ENCODE data around the gene FLII. TPM values are rescaled to one million over a fixed set of nuclear protein-coding genes. Genes with fewer than 3 reads are reported as not detected.

Gene FLII
- polyA plus RNA-seq, 1 of the 3 experiments (the other 2 are of a cell fraction): 244 TPM

DNA sequence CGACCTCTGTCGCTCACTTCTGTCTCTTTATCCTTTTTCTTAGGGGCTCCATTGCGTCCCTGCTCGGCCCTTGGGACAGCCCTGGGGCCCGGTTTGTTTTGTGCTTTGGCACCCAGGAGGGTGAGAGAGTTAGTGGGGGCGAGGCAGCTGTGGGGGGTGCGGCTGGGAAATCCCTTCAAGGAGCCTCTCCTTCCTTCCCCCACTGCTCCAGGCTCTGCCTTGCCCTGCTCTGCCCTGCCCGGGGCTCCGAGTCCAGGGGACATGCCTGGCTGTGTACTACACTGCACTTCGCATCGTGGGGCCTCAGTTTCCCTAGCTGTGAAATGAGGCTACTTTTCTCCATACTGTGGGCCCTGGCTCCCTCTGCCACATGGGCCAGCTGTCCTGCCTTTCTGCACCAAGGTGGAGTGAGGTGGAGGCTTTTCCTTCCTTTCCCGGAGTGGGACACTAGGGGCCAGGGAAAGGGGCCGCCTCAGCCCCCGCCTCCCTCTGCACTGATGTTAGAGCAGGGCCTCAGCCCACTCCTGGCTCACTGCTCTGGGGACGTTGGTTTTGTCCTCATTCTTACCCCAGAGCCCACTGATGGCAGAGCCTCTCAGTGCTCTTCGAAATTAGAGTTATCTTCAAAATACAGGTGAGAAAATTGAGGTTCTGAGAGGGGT, 32.1 kb downstream of the FLII start:
- no peaks in the 10 kb centered on the region for H3K27me3 ChIP-seq (ENCODE audit: insufficient read depth)

DNA sequence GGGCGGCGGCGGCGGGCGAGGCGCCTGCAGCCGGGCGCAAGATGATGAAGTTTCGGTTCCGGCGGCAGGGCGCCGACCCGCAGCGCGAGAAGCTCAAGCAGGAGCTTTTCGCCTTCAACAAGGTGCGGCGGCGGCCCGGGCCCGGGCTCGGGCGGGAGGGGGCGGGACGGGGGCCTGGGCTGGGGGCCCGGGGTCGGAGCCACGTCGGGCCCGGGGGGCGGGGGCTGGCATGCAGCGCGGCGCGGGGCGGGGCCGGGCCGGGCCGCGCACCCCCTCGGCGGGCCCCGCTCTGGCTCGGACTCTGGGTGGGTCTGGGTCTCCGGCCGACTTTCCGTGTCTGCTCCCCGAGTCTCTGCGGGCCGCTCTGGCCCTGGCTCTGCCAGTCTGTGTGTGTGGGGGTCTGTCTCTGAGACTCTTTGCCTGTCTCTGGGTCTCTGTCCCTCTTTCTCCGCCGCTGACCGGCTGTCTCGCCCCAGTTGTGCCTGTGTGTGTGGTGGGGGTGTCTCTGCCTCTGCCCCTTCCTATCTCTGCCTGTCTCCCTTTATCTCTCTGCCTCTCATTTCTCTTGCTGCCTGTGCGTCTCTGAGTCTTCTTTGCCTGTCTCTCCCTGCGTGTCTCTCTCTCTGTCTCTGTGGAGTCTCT, 32.8 kb downstream of the FLII start:
- Histone ChIP-seq H3K9me3 (no peaks in the 10 kb centered on the region), H3K9ac (peak overlapping the region; percentile 82), H3K9me2 (no peaks in the 10 kb centered on the region), H3K27ac (ENCODE audit: low read depth in 2 of 2, low read length in 1 of 2) (peak overlapping the region in 1 of 2 experiments; percentile 47; a peak in 1 of 4 replicates), H4K20me1 (ENCODE audit: insufficient read depth) (0 out of 2 replicates have a peak, but pooled peaks cover 17% of the 10 kb centered on the region), H3K27me3 (ENCODE audit: insufficient read depth) (no peaks in the 10 kb centered on the region), H3K36me3 (replicated peaks in 1 of 2; ENCODE audit: control insufficient read depth in 1 of 2, insufficient read depth in 2 of 2, low read length in 1 of 2) (no peaks in the 10 kb centered on the region), H2AFZ (ENCODE audit: low read depth) (no peak overlapping the region), H3K79me2 (ENCODE audit: insufficient read depth) (peaks cover 44% of the 10 kb centered on the region), H3K4me2 (peak overlapping the region; percentile 99), H3K4me3 (ENCODE audit: low read depth in 2 of 2, low read length in 1 of 2) (peak overlapping the region; percentile 90 to 98), H3F3A (replicated peaks; ENCODE audit: insufficient read depth) (no peaks in the 10 kb centered on the region), H3K4me1 (ENCODE audit: control insufficient read depth in 1 of 2, insufficient read depth in 2 of 2, low read depth in 1 of 2, low read length in 1 of 2) (peaks cover 5 to 25% of the 10 kb centered on the region in 2 experiments; a peak in 2 of 4 replicates)
- ChIA-PET POLR2A (no interaction called here), CTCF (interaction anchor here (0.7 to 3.3 kb wide), 3 partner anchors 9 to 22 kb away, joined by 3 to 13 read pairs (median 4); no protein-coding TSS in a partner anchor)
- TF ChIP-seq, protein P1, sequence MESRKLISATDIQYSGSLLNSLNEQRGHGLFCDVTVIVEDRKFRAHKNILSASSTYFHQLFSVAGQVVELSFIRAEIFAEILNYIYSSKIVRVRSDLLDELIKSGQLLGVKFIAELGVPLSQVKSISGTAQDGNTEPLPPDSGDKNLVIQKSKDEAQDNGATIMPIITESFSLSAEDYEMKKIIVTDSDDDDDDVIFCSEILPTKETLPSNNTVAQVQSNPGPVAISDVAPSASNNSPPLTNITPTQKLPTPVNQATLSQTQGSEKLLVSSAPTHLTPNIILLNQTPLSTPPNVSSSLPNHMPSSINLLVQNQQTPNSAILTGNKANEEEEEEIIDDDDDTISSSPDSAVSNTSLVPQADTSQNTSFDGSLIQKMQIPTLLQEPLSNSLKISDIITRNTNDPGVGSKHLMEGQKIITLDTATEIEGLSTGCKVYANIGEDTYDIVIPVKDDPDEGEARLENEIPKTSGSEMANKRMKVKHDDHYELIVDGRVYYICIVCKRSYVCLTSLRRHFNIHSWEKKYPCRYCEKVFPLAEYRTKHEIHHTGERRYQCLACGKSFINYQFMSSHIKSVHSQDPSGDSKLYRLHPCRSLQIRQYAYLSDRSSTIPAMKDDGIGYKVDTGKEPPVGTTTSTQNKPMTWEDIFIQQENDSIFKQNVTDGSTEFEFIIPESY (IDR thresholded peaks at IDR 0.05; ENCODE audit: borderline replicate concordance, low read depth): no peak
- TF ChIP-seq EZH2phosphoT487 (IDR thresholded peaks at IDR 0.05; ENCODE audit: borderline replicate concordance, low read depth) (no peak), SIN3A (IDR thresholded peaks at IDR 0.05; ENCODE audit: borderline replicate concordance, low read depth, low read length) (peak; percentile 25; the same call in 1 of the 2 replicates)
- DNase-seq: peak; percentile 87
- WGBS (ENCODE audit: low lambda C conversion rate): under 1% methylated on average over 10 of the region's 57 CpGs

More for the DNA sequence above, 32.1 kb downstream of the FLII start:
- ChIA-PET POLR2A (no interaction called here), CTCF (interaction anchor here (0.8 to 3.3 kb wide), 3 partner anchors 9 to 38 kb away, joined by 3 to 13 read pairs (median 4); no protein-coding TSS in a partner anchor)
- H2AFZ ChIP-seq (ENCODE audit: low read depth): no peak overlapping the region
- H3K36me3 ChIP-seq (replicated peaks in 1 of 2; ENCODE audit: control insufficient read depth in 1 of 2, insufficient read depth in 2 of 2, low read length in 1 of 2): no peaks in the 10 kb centered on the region
- TF ChIP-seq NRF1 (IDR thresholded peaks at IDR 0.05; ENCODE audit: low read depth, low read length): no peak
- no peak for TF ChIP-seq GABPA (IDR thresholded peaks at IDR 0.05; ENCODE audit: low read depth)
- no peak for TF ChIP-seq RFX5 (IDR thresholded peaks at IDR 0.05; ENCODE audit: low read length)
- no peak for TF ChIP-seq RAD21 (IDR thresholded peaks at IDR 0.05; ENCODE audit: low read length)
- TF ChIP-seq RXRA (IDR thresholded peaks at IDR 0.05; ENCODE audit: borderline replicate concordance, low read depth): no peak
- TF ChIP-seq, protein P2, sequence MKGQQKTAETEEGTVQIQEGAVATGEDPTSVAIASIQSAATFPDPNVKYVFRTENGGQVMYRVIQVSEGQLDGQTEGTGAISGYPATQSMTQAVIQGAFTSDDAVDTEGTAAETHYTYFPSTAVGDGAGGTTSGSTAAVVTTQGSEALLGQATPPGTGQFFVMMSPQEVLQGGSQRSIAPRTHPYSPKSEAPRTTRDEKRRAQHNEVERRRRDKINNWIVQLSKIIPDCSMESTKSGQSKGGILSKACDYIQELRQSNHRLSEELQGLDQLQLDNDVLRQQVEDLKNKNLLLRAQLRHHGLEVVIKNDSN (IDR thresholded peaks at IDR 0.05; ENCODE audit: borderline replicate concordance, low read depth): no peak
- TF ChIP-seq TCF12 (IDR thresholded peaks at IDR 0.05): no peak
- TF ChIP-seq, protein P3, sequence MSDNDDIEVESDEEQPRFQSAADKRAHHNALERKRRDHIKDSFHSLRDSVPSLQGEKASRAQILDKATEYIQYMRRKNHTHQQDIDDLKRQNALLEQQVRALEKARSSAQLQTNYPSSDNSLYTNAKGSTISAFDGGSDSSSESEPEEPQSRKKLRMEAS (IDR thresholded peaks at IDR 0.05; ENCODE audit: low read depth): no peak
- TF ChIP-seq MXI1 (IDR thresholded peaks at IDR 0.05; ENCODE audit: low read depth, low read length): no peak
- TF ChIP-seq MEF2A (IDR thresholded peaks at IDR 0.05; ENCODE audit: borderline replicate concordance, low read depth): no peak
- no peak for TF ChIP-seq YY1 (IDR thresholded peaks at IDR 0.05; ENCODE audit: low read depth)
- TF ChIP-seq ELF1 (IDR thresholded peaks at IDR 0.05): no peak
- no peak for TF ChIP-seq RCOR1 (IDR thresholded peaks at IDR 0.05; ENCODE audit: low read length)
- H3K9me3 ChIP-seq: no peaks in the 10 kb centered on the region
- peak overlapping the region; percentile 82 for H3K9ac ChIP-seq
- H3K27ac ChIP-seq (ENCODE audit: low read depth in 2 of 2, low read length in 1 of 2): no peak overlapping the region
- H3F3A ChIP-seq (replicated peaks; ENCODE audit: insufficient read depth): no peaks in the 10 kb centered on the region
- WGBS (ENCODE audit: low lambda C conversion rate): 36% methylated on average over 11 of the region's 16 CpGs
- peak overlapping the region; percentile 90 to 98 for H3K4me3 ChIP-seq (ENCODE audit: low read depth in 2 of 2, low read length in 1 of 2)
- H3K4me2 ChIP-seq: peak overlapping the region; percentile 99
- peak; percentile 45 for DNase-seq
- H3K9me2 ChIP-seq: no peaks in the 10 kb centered on the region
- peaks cover 49% of the 10 kb centered on the region for H3K79me2 ChIP-seq (ENCODE audit: insufficient read depth)
- 0 out of 2 replicates have a peak, but pooled peaks cover 17% of the 10 kb centered on the region for H4K20me1 ChIP-seq (ENCODE audit: insufficient read depth)
- H3K4me1 ChIP-seq (ENCODE audit: control insufficient read depth in 1 of 2, insufficient read depth in 2 of 2, low read depth in 1 of 2, low read length in 1 of 2): peaks cover 0 to 20% of the 10 kb centered on the region in 2 experiments; a peak in 1 of 4 replicates

All from SK-N-SH (cell line).